ACHN (cell line): Measurements from ENCODE around the gene PPP1R13L.
A peak's percentile ranks its signal among the peaks of the same experiment; 100 is the strongest.

Experiments
- DNase-seq: peaks from one replicate; pipeline ENCODE4 v3.0.0-alpha.2; 2015
- in situ Hi-C: cut with HindIII; loops from 2 replicates; pipeline ENCODE4 v1.10.0; 2017; ENCODE audit warnings: low sequenced_read_pairs, low pct_ligation_motif_present, low pct_unique_long_range_greater_than_20kb

PPP1R13L gene

GRCh38 chr19:45382426-45382825 lies 22.4 kb downstream of the PPP1R13L start:
- in situ Hi-C loops, result no loop called here
- no peak for DNase-seq

GRCh38 chr19:45380107-45380506 lies 24.8 kb downstream of the PPP1R13L start:
- in situ Hi-C loops, result no loop called here
- no peak for DNase-seq

- peak; percentile 98 for DNase-seq
- in situ Hi-C loops, result no loop called here
Observed at GRCh38 chr19:45376045-45376724, 28.7 kb downstream of the PPP1R13L start.

- DNase-seq, result peak; percentile 98
- in situ Hi-C loops, result no loop called here
Observed at GRCh38 chr19:45370410-45371204, 34.3 kb downstream of the PPP1R13L start, which contains the start of gene ERCC2. ERCC2 (minus strand) TSS chr19:45370573; CDS start chr19:45370540, 33 bp downstream.

- in situ Hi-C loops, result no loop called here
- DNase-seq, result no peak
Observed at GRCh38 chr19:45368737-45369340, 36.0 kb downstream of the PPP1R13L start.

GRCh38 chr19:45368127-45368526 lies 36.7 kb downstream of the PPP1R13L start:
- DNase-seq, result no peak
- in situ Hi-C loops, result no loop called here

- in situ Hi-C loops, result no loop called here
- no peak for DNase-seq
Observed at GRCh38 chr19:45364696-45365095, 40.2 kb downstream of the PPP1R13L start.

GRCh38 chr19:45363861-45364459 lies 40.9 kb downstream of the PPP1R13L start:
- in situ Hi-C loops, result no loop called here
- no peak for DNase-seq

GRCh38 chr19:45362291-45362690 lies 42.6 kb downstream of the PPP1R13L start:
- no peak for DNase-seq
- in situ Hi-C loops, result no loop called here

- DNase-seq, result no peak
- in situ Hi-C loops, result no loop called here
Observed at GRCh38 chr19:45361608-45362007, 43.3 kb downstream of the PPP1R13L start.

- DNase-seq, result no peak
- in situ Hi-C loops, result no loop called here
Observed at GRCh38 chr19:45358213-45358792, 46.6 kb downstream of the PPP1R13L start.

GRCh38 chr19:45357445-45357783 lies 47.5 kb downstream of the PPP1R13L start:
- DNase-seq, result no peak
- in situ Hi-C loops, result no loop called here

- no peak for DNase-seq
- in situ Hi-C loops, result no loop called here
Observed at GRCh38 chr19:45356760-45357444, 48.0 kb downstream of the PPP1R13L start.

GRCh38 chr19:45355910-45356309 lies 49.0 kb downstream of the PPP1R13L start:
- in situ Hi-C loops, result no loop called here
- no peak for DNase-seq

GRCh38 chr19:45355402-45355801 lies 49.5 kb downstream of the PPP1R13L start:
- no peak for DNase-seq
- in situ Hi-C loops, result no loop called here

- in situ Hi-C loops, result no loop called here
- DNase-seq, result no peak
Observed at GRCh38 chr19:45354241-45354842, 50.5 kb downstream of the PPP1R13L start.

- in situ Hi-C loops, result no loop called here
- DNase-seq, result no peak
Observed at GRCh38 chr19:45352914-45353796, 51.7 kb downstream of the PPP1R13L start.
